OCI-LY7 (cell line): Measurements from ENCODE around the gene AK9.

Experiments used
- EZH2phosphoT487 ChIP-seq: fragments of 200-600 bp; sonication (generic); IDR thresholded peaks from 2 replicates; pipeline ENCODE4 v1.6.1; 2018; ENCODE audit warnings: low read depth, borderline replicate concordance, mild to moderate bottlenecking, mixed run types, antibody characterized with exemption, low read length, moderate library complexity, mixed read lengths
- TF ChIP-seq, protein P1 (sequence below): fragments of 200-600 bp; sonication (generic); conservative IDR thresholded peaks from 2 replicates; pipeline ENCODE4 v1.5.1; 2014; ENCODE audit warnings: mild to moderate bottlenecking, antibody characterized with exemption, low read length, moderate library complexity, mixed read lengths

DNA sequence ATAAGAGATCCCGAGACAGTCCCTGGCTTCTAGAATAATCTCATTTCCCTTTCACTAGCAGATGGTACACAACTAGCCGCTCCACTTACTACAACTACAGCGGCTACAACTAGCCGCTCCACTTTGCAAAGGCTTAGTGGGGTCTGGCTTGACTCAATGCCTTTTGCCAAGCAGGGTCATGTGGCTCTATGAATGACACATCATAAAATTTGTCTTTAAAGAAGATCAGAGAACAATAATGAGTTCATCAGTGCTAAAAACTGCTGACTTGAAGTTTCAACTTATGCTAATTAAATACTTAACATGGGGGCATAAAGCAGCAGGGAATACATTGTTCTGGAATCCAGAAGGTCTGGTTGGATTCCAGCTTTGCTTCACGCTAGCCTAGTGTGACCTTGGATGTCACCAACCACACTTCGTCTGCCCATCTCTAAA lies 233.4 kb downstream of the AK9 start:
- TF ChIP-seq, protein P1, sequence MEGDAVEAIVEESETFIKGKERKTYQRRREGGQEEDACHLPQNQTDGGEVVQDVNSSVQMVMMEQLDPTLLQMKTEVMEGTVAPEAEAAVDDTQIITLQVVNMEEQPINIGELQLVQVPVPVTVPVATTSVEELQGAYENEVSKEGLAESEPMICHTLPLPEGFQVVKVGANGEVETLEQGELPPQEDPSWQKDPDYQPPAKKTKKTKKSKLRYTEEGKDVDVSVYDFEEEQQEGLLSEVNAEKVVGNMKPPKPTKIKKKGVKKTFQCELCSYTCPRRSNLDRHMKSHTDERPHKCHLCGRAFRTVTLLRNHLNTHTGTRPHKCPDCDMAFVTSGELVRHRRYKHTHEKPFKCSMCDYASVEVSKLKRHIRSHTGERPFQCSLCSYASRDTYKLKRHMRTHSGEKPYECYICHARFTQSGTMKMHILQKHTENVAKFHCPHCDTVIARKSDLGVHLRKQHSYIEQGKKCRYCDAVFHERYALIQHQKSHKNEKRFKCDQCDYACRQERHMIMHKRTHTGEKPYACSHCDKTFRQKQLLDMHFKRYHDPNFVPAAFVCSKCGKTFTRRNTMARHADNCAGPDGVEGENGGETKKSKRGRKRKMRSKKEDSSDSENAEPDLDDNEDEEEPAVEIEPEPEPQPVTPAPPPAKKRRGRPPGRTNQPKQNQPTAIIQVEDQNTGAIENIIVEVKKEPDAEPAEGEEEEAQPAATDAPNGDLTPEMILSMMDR, result no peak
- no peak for TF ChIP-seq EZH2phosphoT487
